ENCODE results near the gene ZDHHC6. TPM values are rescaled to one million over a fixed set of nuclear protein-coding genes. Genes with fewer than 3 reads are reported as not detected.

ZDHHC6 gene
- total RNA-seq, 1 donor from 2014 or later = 24.8 TPM

GRCh38 chr10:112393341-112393740 lies 53.4 kb downstream of the ZDHHC6 start:
- Histone ChIP-seq H3K27me3 (ENCODE audit: insufficient read depth, low read length) (peaks cover 16% of the 10 kb centered on the region), H2AFZ (ENCODE audit: low read depth, low read length) (no peak overlapping the region), H3K9ac (ENCODE audit: low read length) (no peak overlapping the region), H3K4me1 (ENCODE audit: insufficient read depth, low read length) (peaks cover 8% of the 10 kb centered on the region), H3K4me2 (ENCODE audit: low read length) (no peak overlapping the region), H3K27ac (ENCODE audit: low read depth, low read length) (no peak overlapping the region), H3K36me3 (ENCODE audit: insufficient read depth, low read length) (no peaks in the 10 kb centered on the region), H3K79me2 (ENCODE audit: insufficient read depth, low read length) (no peaks in the 10 kb centered on the region), H3K4me3 (ENCODE audit: insufficient read depth, low read depth, low read length) (no peak overlapping the region), H3K9me3 (ENCODE audit: insufficient read depth, low read depth, low read length) (no peaks in the 10 kb centered on the region), H4K20me1 (ENCODE audit: insufficient read depth, low read length) (no peaks in the 10 kb centered on the region)
- Mint-ChIP-seq H3K27me3 (ENCODE audit: low read depth, unreplicated experiment) (no peaks in the 10 kb centered on the region), H3K27ac (ENCODE audit: unreplicated experiment) (no peak overlapping the region), H3K9me3 (ENCODE audit: unreplicated experiment) (no peaks in the 10 kb centered on the region), H3K4me3 (ENCODE audit: unreplicated experiment) (no peak overlapping the region), H3K4me1 (ENCODE audit: low read depth, unreplicated experiment) (peaks cover 6% of the 10 kb centered on the region), H3K36me3 (ENCODE audit: low read depth, unreplicated experiment) (peaks cover 2% of the 10 kb centered on the region)
- TF ChIP-seq CTCF (IDR thresholded peaks at IDR 0.05; ENCODE audit: insufficient read depth, low read depth, low read length) (no peak), EZH2 (IDR thresholded peaks at IDR 0.05; ENCODE audit: insufficient read depth, low read length) (no peak)
- no peak for DNase-seq (ENCODE audit: low read depth)
- FAIRE-seq = no peak

GRCh38 chr10:112390125-112390703 lies 56.5 kb downstream of the ZDHHC6 start:
- H3K4me1 ChIP-seq (ENCODE audit: insufficient read depth, low read length) = peaks cover 8% of the 10 kb centered on the region
- H3K9ac ChIP-seq (ENCODE audit: low read length) = no peak overlapping the region
- H3K79me2 ChIP-seq (ENCODE audit: insufficient read depth, low read length) = no peaks in the 10 kb centered on the region
- DNase-seq (ENCODE audit: low read depth) = no peak
- H3K4me1 Mint-ChIP-seq (ENCODE audit: low read depth, unreplicated experiment) = peaks cover 6% of the 10 kb centered on the region
- H3K9me3 ChIP-seq (ENCODE audit: insufficient read depth, low read depth, low read length) = no peaks in the 10 kb centered on the region
- no peaks in the 10 kb centered on the region for H3K36me3 ChIP-seq (ENCODE audit: insufficient read depth, low read length)
- H3K4me3 Mint-ChIP-seq (ENCODE audit: unreplicated experiment) = no peak overlapping the region
- H3K27me3 ChIP-seq (ENCODE audit: insufficient read depth, low read length) = peaks cover 11% of the 10 kb centered on the region
- peaks cover 2% of the 10 kb centered on the region for H3K36me3 Mint-ChIP-seq (ENCODE audit: low read depth, unreplicated experiment)
- H3K27me3 Mint-ChIP-seq (ENCODE audit: low read depth, unreplicated experiment) = no peaks in the 10 kb centered on the region
- H4K20me1 ChIP-seq (ENCODE audit: insufficient read depth, low read length) = no peaks in the 10 kb centered on the region
- no peak overlapping the region for H3K4me3 ChIP-seq (ENCODE audit: insufficient read depth, low read depth, low read length)
- H2AFZ ChIP-seq (ENCODE audit: low read depth, low read length) = no peak overlapping the region
- H3K27ac Mint-ChIP-seq (ENCODE audit: unreplicated experiment) = no peak overlapping the region
- H3K27ac ChIP-seq (ENCODE audit: low read depth, low read length) = no peak overlapping the region
- H3K4me2 ChIP-seq (ENCODE audit: low read length) = no peak overlapping the region
- no peaks in the 10 kb centered on the region for H3K9me3 Mint-ChIP-seq (ENCODE audit: unreplicated experiment)
- FAIRE-seq = no peak
- no peak for TF ChIP-seq CTCF (IDR thresholded peaks at IDR 0.05; ENCODE audit: insufficient read depth, low read depth, low read length)
- TF ChIP-seq EZH2 (IDR thresholded peaks at IDR 0.05; ENCODE audit: insufficient read depth, low read length) = no peak

- H3K9me3 ChIP-seq (ENCODE audit: insufficient read depth, low read depth, low read length) = no peaks in the 10 kb centered on the region
- peaks cover 6% of the 10 kb centered on the region for H3K4me1 Mint-ChIP-seq (ENCODE audit: low read depth, unreplicated experiment)
- H2AFZ ChIP-seq (ENCODE audit: low read depth, low read length) = peak overlapping the region; percentile 73
- peaks cover 2% of the 10 kb centered on the region for H3K36me3 Mint-ChIP-seq (ENCODE audit: low read depth, unreplicated experiment)
- no peak for TF ChIP-seq CTCF (IDR thresholded peaks at IDR 0.05; ENCODE audit: insufficient read depth, low read depth, low read length)
- no peak for TF ChIP-seq EZH2 (IDR thresholded peaks at IDR 0.05; ENCODE audit: insufficient read depth, low read length)
- H3K27ac Mint-ChIP-seq (ENCODE audit: unreplicated experiment) = peak overlapping the region; percentile 48
- no peaks in the 10 kb centered on the region for H4K20me1 ChIP-seq (ENCODE audit: insufficient read depth, low read length)
- DNase-seq (ENCODE audit: low read depth) (peak; percentile 26), FAIRE-seq (peak; percentile 13)
- no peaks in the 10 kb centered on the region for H3K9me3 Mint-ChIP-seq (ENCODE audit: unreplicated experiment)
- H3K4me3 ChIP-seq (ENCODE audit: insufficient read depth, low read depth, low read length) = no peak overlapping the region
- H3K4me3 Mint-ChIP-seq (ENCODE audit: unreplicated experiment) = no peak overlapping the region
- H3K27me3 Mint-ChIP-seq (ENCODE audit: low read depth, unreplicated experiment) = no peaks in the 10 kb centered on the region
- H3K4me2 ChIP-seq (ENCODE audit: low read length) = peak overlapping the region; percentile 65
- no peaks in the 10 kb centered on the region for H3K36me3 ChIP-seq (ENCODE audit: insufficient read depth, low read length)
- no peaks in the 10 kb centered on the region for H3K79me2 ChIP-seq (ENCODE audit: insufficient read depth, low read length)
- peaks cover 8% of the 10 kb centered on the region for H3K4me1 ChIP-seq (ENCODE audit: insufficient read depth, low read length)
- no peak overlapping the region for H3K9ac ChIP-seq (ENCODE audit: low read length)
- peak overlapping the region; percentile 7 for H3K27ac ChIP-seq (ENCODE audit: low read depth, low read length)
- H3K27me3 ChIP-seq (ENCODE audit: insufficient read depth, low read length) = peaks cover 8% of the 10 kb centered on the region
These were observed 57.4 kb downstream of the ZDHHC6 start for GRCh38 chr10:112389271-112389822.
